ENCODE measurements around the gene CD200.

The CD200 gene

DNA sequence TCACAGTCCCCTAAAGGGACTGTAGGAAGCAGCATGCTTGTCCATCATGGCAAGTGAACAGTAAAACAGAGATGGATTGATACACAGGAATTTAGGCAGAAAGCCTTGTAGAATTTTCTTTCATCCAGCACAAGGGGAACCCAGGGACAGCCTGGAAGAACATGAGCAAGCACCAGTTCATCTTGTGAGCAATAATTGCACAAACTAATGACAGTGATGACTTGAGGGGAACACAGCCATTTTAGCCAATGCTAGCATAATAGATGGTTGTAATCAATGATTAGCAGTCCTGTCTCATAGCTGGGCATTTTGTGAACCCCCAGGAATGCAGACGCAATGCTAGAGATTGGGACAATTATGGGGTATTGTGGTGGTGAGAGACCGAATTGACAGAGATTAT, 6.7 kb downstream of the CD200 start:
- no peak overlapping the region for H3K4me3 ChIP-seq (ENCODE audit: low read depth, low read length)
- TF ChIP-seq CTCF (IDR thresholded peaks at IDR 0.05; ENCODE audit: low read depth, low read length): no peak

DNA sequence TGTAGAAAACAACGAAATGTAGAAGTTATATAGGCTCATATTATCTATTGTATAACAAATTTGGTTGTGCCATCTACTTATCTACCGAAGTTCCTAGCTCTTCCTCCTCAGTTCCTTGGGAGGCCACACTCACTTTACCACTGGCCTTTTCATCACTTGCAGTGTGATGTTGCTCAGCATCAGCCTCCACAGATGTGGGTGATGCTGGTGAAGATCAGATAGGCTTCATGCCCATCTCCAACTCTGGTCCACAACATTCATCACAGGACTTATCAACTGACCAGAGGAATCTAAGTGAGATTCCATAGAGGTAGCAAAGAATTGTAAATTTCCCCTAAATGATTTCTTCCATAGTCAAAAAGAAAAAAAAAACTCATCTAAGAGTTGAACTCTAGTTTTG, 8.4 kb downstream of the CD200 start:
- no peak for TF ChIP-seq CTCF (IDR thresholded peaks at IDR 0.05; ENCODE audit: low read depth, low read length)
- H3K4me3 ChIP-seq (ENCODE audit: low read depth, low read length): no peak overlapping the region

- H3K4me3 ChIP-seq (ENCODE audit: low read depth, low read length): no peak overlapping the region
- no peak for TF ChIP-seq CTCF (IDR thresholded peaks at IDR 0.05; ENCODE audit: low read depth, low read length)
Observed at GRCh38 chr3:112345681-112346080, 12.7 kb downstream of the CD200 start.

DNA sequence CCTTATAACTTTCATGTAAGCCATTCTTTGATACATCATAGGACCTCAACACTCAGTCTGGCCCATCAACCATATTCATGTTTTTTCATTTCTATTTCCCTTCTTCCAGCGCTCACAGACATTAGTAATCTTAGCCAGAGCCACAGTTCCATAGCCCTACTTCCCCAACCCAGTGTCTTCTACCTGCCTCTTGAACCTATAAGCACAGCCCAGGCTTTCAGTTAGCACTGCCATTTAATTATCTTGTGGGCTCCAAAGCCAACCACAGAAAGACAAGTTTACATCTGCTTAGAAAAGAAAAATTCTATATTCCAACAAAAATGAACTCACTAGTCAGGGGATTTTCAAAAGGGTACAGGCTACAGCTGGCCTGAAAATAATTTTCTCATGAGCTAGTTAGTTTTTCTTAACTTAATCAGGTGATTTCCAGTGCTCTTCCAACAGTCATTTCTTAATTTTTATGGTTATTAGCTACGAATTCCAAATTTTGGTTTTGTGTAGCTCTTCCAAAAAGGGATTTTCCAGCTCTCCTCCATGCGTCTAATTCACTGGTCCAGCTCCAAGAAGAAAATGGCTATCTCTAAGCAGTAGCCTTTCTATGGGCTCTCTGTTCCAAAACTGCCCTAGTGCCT, 13.7 kb downstream of the CD200 start:
- H3K4me3 ChIP-seq (ENCODE audit: low read depth, low read length): no peak overlapping the region
- TF ChIP-seq CTCF (IDR thresholded peaks at IDR 0.05; ENCODE audit: low read depth, low read length): no peak

GRCh38 chr3:112348943-112349342, 16.0 kb downstream of the CD200 start:
- no peak for TF ChIP-seq CTCF (IDR thresholded peaks at IDR 0.05; ENCODE audit: low read depth, low read length)
- no peak overlapping the region for H3K4me3 ChIP-seq (ENCODE audit: low read depth, low read length)

GRCh38 chr3:112349557-112349956, 16.6 kb downstream of the CD200 start:
- TF ChIP-seq CTCF (IDR thresholded peaks at IDR 0.05; ENCODE audit: low read depth, low read length): no peak
- no peak overlapping the region for H3K4me3 ChIP-seq (ENCODE audit: low read depth, low read length)

DNA sequence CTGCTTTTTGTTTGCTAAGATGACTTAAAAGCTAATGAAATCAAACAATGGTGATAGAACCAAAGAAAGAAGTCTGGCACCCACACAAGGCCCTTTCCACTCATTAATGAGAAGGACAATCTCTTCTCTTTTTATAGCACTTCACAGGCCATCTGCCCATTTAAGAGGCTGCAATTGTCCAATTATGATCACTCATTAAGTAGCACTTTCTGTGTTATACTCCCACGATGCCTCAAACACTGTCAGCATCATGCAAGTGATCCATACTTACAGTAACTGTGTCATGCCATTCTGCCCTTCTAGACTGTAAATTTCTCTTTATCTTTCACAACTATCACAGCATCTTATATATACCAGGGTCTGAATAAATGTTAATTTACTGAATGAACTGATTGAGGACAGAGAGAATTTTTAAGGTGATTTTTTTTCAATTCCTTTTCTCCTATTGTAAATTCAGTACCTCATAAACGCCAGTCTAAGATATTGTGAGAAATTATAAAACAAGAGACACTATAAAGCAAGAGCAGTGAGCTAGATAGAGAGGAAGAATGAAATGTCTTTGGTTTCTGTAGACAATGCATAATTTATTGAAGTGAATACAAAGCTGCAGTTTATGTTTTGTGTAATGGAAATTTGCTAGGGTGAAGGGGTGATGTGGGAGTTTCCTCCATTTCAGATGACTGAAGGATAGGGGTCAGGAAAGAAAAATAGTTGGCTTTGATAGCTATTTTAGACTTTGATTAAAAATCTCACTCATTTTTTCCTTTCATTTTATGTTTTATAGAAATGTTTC, 17.3 kb downstream of the CD200 start:
- no peak overlapping the region for H3K4me3 ChIP-seq (ENCODE audit: low read depth, low read length)
- TF ChIP-seq CTCF (IDR thresholded peaks at IDR 0.05; ENCODE audit: low read depth, low read length): no peak
